ENCODE results near the gene SNRPA1. TPM values are rescaled to one million over a fixed set of nuclear protein-coding genes. Genes with fewer than 3 reads are reported as not detected.
A peak's percentile ranks its signal among the peaks of the same experiment; 100 is the strongest.

SNRPA1 gene
- total RNA-seq, 2 experiments from 2014 or later = 167 to 173 TPM

DNA sequence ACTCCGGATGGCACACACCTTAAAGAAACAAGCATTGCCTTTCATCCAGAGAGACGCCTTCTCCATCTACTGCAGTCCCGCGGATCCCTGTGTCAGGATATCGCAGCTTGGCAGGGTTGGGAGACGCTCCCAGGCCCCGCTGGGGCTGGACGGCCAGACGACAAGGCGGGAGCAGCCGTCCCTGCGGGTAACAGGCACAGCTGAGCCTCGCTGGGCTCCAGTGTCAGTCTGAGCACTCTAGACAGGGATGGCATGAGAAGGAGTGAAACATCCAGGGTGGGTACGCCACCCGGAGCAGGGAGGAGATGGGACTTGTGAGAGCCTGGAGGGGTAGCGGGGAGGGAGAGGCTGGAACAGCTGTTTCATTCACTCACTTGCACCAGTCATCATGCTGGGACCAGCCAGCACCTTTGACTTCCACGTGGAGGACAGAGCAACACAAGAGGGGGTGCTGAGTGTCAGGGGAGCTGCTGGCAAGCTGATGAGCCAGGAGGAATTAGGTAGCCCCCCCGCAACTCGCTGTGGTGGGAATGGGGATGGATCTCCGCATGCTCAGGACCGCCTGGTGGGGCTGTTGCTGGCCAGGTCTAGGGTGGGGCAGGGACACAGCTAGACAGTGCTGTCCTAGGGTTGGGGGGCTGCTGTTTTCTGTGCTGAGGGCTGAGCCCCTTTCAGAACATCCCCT, 31.6 kb upstream of the SNRPA1 start:
- DNase-seq = no peak
- POLR2A ChIA-PET = interaction anchor here (0.9 kb wide), 1 partner anchor 39 kb away, joined by 4 read pairs; no protein-coding TSS in a partner anchor
- Mint-ChIP-seq H3K36me3 (no peaks in the 10 kb centered on the region), H3K4me1 (ENCODE audit: low read depth) (no peaks in the 10 kb centered on the region), H3K27me3 (peaks cover 7% of the 10 kb centered on the region), H3K4me3 (no peak overlapping the region), H3K9me3 (no peaks in the 10 kb centered on the region), H3K27ac (no peak overlapping the region)
- CTCF ChIA-PET = interaction anchor here (0.8 kb wide), 1 partner anchor 320 kb away, joined by 3 read pairs; no protein-coding TSS in a partner anchor
- intact Hi-C loops (cut with micrococcal nuclease) = no loop called here

DNA sequence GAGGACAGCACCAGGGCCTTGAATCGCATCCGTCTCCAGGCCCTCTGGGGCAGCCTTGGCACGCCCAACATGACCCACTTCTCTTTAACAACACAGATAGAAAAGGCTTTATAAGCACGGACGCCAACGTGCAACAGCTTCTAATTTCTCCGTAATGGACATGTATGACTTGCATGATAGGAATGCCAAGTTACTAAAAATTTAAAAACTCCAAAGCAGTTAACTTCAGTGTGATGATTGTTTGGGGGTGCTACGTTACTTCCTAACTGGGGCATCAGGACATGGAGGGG, 30.9 kb upstream of the SNRPA1 start:
- Mint-ChIP-seq H3K4me3 (no peak overlapping the region), H3K36me3 (no peaks in the 10 kb centered on the region), H3K27me3 (peaks cover 7% of the 10 kb centered on the region), H3K4me1 (ENCODE audit: low read depth) (peaks cover 3% of the 10 kb centered on the region), H3K9me3 (no peaks in the 10 kb centered on the region), H3K27ac (no peak overlapping the region)
- CTCF ChIA-PET = no interaction called here
- intact Hi-C loops (cut with micrococcal nuclease) = no loop called here
- POLR2A ChIA-PET = interaction anchor here (0.9 kb wide), 1 partner anchor 38 kb away, joined by 4 read pairs; no protein-coding TSS in a partner anchor
- DNase-seq = no peak

DNA sequence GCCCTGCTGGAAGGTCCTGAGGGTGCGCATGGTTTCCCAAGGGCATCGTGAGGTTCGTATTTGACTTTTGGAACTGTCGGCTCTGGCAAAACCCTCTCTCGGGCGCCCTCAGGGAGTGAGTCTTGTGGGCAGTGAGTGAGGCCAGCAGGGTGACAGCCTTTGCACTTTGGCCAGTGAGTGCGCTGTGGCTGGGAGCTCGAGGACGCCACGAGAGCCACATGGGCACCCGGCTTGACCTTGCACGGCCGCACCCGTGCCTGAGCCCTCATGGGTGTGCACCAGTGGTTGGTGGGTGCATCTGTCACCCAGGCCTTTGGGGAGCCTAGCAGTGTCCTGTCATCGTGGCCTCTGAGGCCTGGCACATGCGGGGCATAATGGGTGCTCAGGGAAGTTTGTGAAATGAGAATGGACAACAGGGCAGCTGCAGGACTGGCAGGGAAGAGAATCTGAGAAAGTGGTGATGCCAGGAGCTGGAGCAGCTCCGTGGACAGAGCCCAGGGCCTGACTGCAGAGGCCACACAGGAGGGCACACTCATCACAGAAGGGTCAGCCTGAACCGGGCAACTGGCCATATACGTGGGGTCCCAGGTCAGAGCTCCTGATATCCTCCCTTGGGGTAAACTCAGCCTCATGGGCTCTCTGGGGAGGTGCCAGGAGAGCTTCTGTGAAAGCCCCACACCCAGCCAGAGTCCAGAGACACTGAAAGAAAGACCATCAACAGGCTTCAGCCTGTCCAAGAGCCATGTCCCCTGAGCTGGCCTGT, 30.4 kb upstream of the SNRPA1 start:
- Mint-ChIP-seq H3K27me3 (peaks cover 7% of the 10 kb centered on the region), H3K27ac (no peak overlapping the region), H3K4me1 (ENCODE audit: low read depth) (peaks cover 7% of the 10 kb centered on the region), H3K36me3 (no peaks in the 10 kb centered on the region), H3K9me3 (no peaks in the 10 kb centered on the region), H3K4me3 (no peak overlapping the region)
- POLR2A ChIA-PET = no interaction called here
- intact Hi-C loops (cut with micrococcal nuclease) = no loop called here
- no peak for DNase-seq
- CTCF ChIA-PET = no interaction called here

DNA sequence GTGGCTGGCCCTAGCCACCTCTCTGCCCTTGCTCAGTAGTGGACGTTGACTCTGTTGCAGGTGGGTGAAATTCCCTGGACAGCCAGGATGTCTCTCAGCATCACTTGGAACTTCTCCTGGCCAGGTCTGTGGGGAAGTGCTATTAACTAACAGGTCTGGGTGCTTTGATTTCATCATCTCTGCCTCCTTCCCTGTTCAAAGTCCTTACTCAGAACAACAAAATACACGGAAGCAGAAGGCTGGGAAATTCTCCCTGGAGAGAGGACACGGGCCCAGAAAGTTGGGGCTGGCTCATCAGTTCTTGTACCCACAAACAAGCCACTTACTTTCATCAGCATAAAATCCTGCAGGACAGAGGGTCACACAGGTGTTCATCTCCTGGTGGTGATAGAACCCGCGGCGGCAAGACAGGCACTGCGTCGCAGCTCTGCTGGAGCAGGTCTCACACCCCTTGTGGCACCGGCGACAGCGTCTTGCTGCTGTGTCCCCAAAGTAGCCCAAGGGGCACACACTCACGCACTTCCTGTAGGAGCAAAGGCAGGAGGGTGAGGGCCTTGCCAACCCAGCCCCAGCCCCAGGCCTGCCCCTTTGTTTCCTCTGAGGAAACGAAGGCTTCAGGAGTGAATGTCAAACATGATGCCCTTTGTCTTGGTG, 29.6 kb upstream of the SNRPA1 start:
- intact Hi-C loops (cut with micrococcal nuclease) = no loop called here
- H3K36me3 Mint-ChIP-seq = no peaks in the 10 kb centered on the region
- ChIA-PET CTCF (no interaction called here), POLR2A (no interaction called here)
- H3K4me1 Mint-ChIP-seq (ENCODE audit: low read depth) = peaks cover 11% of the 10 kb centered on the region
- peaks cover 7% of the 10 kb centered on the region for H3K27me3 Mint-ChIP-seq
- H3K9me3 Mint-ChIP-seq = no peaks in the 10 kb centered on the region
- H3K4me3 Mint-ChIP-seq = no peak overlapping the region
- no peak for DNase-seq
- no peak overlapping the region for H3K27ac Mint-ChIP-seq

DNA sequence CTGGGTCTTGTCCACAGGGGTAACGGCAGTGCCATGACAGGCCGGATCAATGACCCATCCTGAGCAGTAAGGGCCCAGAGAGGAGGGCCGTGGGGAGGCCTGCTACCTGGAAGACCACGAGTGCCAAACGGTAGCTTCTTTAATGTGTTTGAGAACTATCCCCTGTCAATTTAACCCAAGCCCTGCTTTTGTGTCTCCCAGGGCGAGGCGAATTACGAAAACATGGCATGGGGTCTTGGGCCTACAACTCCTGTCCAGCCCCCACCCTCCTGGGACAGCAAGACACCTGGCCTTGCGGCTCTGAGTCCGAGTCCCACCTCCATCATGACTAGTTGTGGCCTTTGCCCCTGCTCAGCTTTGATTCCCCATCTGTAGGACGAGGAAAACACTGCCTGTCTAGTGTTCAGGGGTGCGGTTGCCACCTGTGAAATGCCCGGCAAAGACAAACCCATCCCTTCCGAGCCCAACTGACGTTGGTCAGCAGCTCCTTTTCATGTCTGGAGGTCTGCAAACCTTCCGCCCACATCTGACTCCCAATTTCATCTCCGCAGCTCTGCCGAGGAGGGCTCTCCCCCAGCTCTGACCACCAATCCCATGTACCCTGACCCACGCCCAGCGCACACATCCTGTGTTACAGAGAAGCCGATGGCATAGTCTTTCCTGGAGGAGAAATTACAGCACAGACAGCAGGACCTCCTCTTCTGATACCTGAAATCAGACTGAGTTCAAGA, 28.9 kb upstream of the SNRPA1 start:
- Mint-ChIP-seq H3K4me1 (ENCODE audit: low read depth) (peaks cover 11% of the 10 kb centered on the region), H3K4me3 (no peak overlapping the region), H3K36me3 (no peaks in the 10 kb centered on the region), H3K27me3 (peaks cover 7% of the 10 kb centered on the region), H3K27ac (no peak overlapping the region), H3K9me3 (no peaks in the 10 kb centered on the region)
- ChIA-PET POLR2A (no interaction called here), CTCF (no interaction called here)
- intact Hi-C loops (cut with micrococcal nuclease) = no loop called here
- DNase-seq = no peak

DNA sequence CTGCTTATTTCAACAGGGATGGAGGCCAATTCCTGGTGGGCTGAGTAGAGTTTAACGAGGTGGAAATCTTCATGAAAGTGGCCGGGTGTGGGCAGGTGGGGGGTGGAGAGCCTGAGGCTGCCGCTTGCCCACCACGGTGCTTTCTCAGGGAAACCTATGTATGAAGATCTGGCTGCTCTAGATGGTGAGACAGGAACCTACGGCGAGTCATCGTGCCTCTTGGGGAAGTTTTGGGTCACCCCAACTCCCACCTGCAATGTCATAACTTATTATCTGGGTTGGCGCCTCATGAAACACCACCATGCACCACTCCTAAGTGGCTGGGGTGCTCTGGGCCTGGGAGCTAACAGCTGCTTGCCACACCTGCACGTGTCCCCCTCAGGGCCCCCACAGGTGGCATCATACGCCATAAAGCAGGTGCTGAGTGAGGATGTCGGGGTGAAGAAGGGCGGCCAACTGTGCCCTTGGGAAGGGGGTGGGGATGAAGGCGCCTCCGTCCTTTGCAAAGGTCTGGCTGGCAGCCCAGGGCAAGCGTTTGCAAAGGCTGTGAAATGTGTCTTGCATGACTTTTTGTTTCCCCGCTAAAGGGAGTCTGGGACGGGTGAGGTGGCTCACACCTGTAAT, 27.9 kb upstream of the SNRPA1 start:
- H3K4me1 Mint-ChIP-seq (ENCODE audit: low read depth) = peaks cover 11% of the 10 kb centered on the region
- ChIA-PET CTCF (no interaction called here), POLR2A (no interaction called here)

DNA sequence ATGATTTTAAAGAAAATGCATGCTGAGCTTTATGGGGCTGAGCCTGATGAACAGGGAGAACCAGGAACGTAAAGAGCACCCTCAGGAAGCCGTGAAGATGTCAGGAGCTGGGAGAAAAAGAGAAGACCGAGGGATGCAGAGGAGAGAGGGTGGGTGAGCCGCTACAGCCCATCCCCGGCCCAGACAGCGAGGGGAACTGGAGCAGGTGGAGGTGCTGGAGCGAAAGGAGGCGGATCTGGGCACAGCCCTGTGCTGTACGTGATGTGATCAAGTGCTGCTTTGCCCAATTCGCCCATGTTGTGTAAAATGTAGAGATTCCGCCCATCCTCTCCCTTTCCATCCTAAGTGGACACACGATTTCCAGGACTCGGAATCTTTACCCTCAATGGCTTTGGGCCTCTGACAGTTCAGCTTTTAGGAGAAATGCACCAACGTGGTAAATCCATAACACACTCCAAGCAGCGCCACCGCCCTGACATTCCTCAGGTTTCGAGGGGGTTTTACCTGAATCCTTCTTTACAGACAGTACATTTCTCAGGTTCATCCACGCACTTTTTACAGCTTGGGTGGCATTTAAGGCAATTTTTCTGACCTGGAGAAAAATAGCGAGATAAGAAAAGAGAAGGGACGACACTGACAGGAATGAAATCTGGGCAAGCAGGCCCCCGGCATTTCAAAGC, 27.1 kb upstream of the SNRPA1 start:
- intact Hi-C loops (cut with micrococcal nuclease) = no loop called here
- CTCF ChIA-PET = interaction anchor here (2.6 to 3.4 kb wide), 2 partner anchors 24 to 320 kb away, joined by 12 to 32 read pairs; no protein-coding TSS in a partner anchor
- no peak overlapping the region for H3K4me3 Mint-ChIP-seq

More for the DNA sequence above, 27.9 kb upstream of the SNRPA1 start:
- no peak overlapping the region for H3K4me3 Mint-ChIP-seq
- no peaks in the 10 kb centered on the region for H3K36me3 Mint-ChIP-seq
- H3K27me3 Mint-ChIP-seq = peaks cover 7% of the 10 kb centered on the region
- intact Hi-C loops (cut with micrococcal nuclease) = no loop called here
- H3K27ac Mint-ChIP-seq = no peak overlapping the region
- DNase-seq = no peak
- no peaks in the 10 kb centered on the region for H3K9me3 Mint-ChIP-seq

DNA sequence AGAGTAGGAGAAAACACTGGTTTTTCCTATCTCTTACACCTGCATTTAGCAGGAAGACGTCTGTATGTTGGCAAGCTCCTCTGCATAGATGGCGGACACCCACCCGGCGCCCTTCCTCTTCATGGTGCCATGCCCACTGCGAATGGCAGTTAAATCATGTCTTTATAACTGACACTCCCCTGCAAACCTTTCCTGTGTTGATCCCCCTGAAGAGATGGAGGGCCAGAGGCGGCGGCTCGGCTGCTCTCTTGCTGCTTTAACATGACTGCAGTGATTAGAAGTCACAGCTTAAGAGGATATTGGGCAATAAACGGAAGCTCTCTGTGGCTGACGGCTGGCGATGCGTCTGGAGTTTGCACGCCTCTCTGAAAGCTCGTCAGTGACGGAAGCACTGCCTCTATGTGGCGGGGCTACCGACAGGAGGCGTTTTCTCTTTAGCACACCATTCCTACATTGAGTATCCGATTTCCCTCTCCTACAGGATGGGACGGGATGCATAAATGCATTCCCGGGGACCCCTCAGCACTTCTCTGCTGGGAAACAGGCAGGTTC, 25.5 kb upstream of the SNRPA1 start:
- DNase-seq = peak; percentile 81
- H3K27ac Mint-ChIP-seq = peak overlapping the region; percentile 59
- CTCF ChIA-PET = interaction anchor here (0.8 to 3.6 kb wide), 12 partner anchors 8 to 321 kb away, joined by 3 to 32 read pairs (median 6); partner anchors contain the start of gene SNRPA1
- H3K4me3 Mint-ChIP-seq = peak overlapping the region; percentile 64
- intact Hi-C loops (cut with micrococcal nuclease) = no loop called here
- no peaks in the 10 kb centered on the region for H3K36me3 Mint-ChIP-seq
- H3K27me3 Mint-ChIP-seq = no peaks in the 10 kb centered on the region
- H3K4me1 Mint-ChIP-seq (ENCODE audit: low read depth) = peaks cover 11% of the 10 kb centered on the region
- POLR2A ChIA-PET = interaction anchor here (1.3 to 2.5 kb wide), 4 partner anchors 13 to 25 kb away, joined by 3 to 12 read pairs (median 5); partner anchors contain the start of gene SNRPA1
- no peaks in the 10 kb centered on the region for H3K9me3 Mint-ChIP-seq

More for the DNA sequence above, 27.1 kb upstream of the SNRPA1 start:
- H3K9me3 Mint-ChIP-seq = no peaks in the 10 kb centered on the region
- POLR2A ChIA-PET = no interaction called here
- peaks cover 11% of the 10 kb centered on the region for H3K4me1 Mint-ChIP-seq (ENCODE audit: low read depth)
- peaks cover 7% of the 10 kb centered on the region for H3K27me3 Mint-ChIP-seq
- H3K27ac Mint-ChIP-seq = no peak overlapping the region
- DNase-seq = no peak
- no peaks in the 10 kb centered on the region for H3K36me3 Mint-ChIP-seq

DNA sequence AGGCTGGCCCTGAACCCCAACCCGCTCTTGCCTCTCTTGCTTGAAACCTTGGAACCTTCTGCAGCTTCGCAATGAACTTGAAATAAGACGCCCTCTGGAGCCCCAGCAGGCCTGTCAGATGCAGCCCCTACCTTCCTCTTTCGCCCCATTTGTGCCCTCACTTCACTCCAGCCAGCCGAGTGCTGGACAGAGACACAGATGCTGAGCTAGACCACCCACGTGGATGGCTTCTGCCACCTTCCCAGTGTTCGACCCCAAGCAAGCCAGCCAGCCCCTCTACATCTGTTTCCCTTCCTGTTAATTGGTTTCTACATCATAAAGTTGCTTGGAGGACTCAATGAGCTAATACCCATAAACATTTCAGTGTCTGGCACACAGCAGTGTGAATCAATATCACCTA, 23.8 kb upstream of the SNRPA1 start:
- DNase-seq = no peak
- Mint-ChIP-seq H3K27me3 (no peaks in the 10 kb centered on the region), H3K4me1 (ENCODE audit: low read depth) (peaks cover 11% of the 10 kb centered on the region), H3K4me3 (no peak overlapping the region), H3K9me3 (no peaks in the 10 kb centered on the region), H3K36me3 (no peaks in the 10 kb centered on the region), H3K27ac (no peak overlapping the region)
- intact Hi-C loops (cut with micrococcal nuclease) = no loop called here
- ChIA-PET POLR2A (interaction anchor here (2.5 kb wide), 1 partner anchor 24 kb away, joined by 12 read pairs; the partner anchor contains the start of gene SNRPA1), CTCF (interaction anchor here (0.9 to 3.6 kb wide), 5 partner anchors 14 to 323 kb away, joined by 4 to 32 read pairs (median 23); no protein-coding TSS in a partner anchor)

DNA sequence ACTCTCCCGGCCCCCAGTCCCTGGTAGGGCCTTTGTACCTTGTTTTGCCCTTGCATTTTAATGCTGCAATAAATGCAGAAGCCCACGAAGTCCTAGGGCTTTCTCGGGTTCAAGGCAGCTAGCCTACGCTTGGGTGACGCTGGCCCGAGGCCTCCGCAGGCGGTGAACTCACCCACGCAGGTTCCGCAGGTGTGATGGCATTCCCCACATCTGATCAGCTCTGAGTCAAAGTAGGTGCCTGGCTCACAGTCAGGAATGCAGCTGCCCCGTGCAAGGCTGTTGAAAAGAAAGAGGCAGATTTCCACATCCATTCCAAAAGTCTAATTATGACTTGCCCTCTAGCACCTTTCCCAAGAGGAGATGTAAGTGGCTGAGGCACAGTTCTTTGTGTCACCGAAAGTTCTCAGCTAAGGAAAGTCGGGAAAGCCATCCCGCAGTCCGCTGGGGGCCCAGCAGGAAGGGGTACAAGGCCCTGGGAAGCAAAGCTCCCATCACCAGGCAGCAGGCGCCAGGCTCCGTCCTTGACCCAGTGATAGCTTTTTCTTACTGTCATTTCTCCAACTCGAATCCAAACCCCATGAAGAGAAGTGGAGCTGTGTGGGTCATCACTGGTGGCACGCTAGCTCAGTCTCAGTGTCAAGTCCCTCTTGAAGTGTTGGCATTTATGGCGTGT, 23.2 kb upstream of the SNRPA1 start:
- DNase-seq = no peak
- Mint-ChIP-seq H3K4me3 (no peak overlapping the region), H3K4me1 (ENCODE audit: low read depth) (peaks cover 11% of the 10 kb centered on the region), H3K9me3 (no peaks in the 10 kb centered on the region), H3K27me3 (no peaks in the 10 kb centered on the region), H3K36me3 (no peaks in the 10 kb centered on the region), H3K27ac (no peak overlapping the region)
- ChIA-PET POLR2A (no interaction called here), CTCF (interaction anchor here (3.6 kb wide), 1 partner anchor 16 kb away, joined by 25 read pairs; no protein-coding TSS in a partner anchor)
- intact Hi-C loops (cut with micrococcal nuclease) = no loop called here
